ENCODE data around the gene TSHZ2. TPM values are rescaled to one million over a fixed set of nuclear protein-coding genes. Genes with fewer than 3 reads are reported as not detected.

The TSHZ2 gene
- total RNA-seq, 4 donors from 2014 or later = 4.0 to 57.8 (median 10.3) TPM

DNA sequence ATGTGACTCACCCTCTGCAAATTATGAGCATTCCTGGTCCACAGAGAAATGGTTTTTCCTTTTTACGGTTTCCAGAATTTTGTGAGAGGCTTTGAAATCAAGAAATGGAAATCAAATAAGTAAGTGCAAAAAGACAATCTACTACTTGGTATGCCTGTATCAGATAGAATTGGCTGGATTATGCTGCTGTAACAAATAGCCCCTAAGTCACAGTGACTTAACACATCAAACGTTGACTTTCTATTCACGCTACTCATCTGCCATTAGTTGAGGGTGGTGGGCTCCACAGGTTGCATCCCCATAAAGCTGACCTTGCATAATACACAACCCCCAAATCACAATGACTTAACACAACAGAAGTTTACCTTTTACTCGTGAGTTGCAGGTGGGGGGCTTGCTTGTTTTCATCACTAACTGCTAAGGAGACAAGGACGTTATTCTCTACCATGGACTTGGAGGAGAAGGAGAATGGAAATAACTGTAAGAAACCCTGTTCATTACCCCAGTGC lies 44.4 kb downstream of the TSHZ2 start:
- TF ChIP-seq, protein P1, sequence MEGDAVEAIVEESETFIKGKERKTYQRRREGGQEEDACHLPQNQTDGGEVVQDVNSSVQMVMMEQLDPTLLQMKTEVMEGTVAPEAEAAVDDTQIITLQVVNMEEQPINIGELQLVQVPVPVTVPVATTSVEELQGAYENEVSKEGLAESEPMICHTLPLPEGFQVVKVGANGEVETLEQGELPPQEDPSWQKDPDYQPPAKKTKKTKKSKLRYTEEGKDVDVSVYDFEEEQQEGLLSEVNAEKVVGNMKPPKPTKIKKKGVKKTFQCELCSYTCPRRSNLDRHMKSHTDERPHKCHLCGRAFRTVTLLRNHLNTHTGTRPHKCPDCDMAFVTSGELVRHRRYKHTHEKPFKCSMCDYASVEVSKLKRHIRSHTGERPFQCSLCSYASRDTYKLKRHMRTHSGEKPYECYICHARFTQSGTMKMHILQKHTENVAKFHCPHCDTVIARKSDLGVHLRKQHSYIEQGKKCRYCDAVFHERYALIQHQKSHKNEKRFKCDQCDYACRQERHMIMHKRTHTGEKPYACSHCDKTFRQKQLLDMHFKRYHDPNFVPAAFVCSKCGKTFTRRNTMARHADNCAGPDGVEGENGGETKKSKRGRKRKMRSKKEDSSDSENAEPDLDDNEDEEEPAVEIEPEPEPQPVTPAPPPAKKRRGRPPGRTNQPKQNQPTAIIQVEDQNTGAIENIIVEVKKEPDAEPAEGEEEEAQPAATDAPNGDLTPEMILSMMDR (IDR thresholded peaks at IDR 0.05) = no peak
- TF ChIP-seq POLR2A (IDR thresholded peaks at IDR 0.05) = no peak
- H3K4me1 ChIP-seq = no peaks in the 10 kb centered on the region

DNA sequence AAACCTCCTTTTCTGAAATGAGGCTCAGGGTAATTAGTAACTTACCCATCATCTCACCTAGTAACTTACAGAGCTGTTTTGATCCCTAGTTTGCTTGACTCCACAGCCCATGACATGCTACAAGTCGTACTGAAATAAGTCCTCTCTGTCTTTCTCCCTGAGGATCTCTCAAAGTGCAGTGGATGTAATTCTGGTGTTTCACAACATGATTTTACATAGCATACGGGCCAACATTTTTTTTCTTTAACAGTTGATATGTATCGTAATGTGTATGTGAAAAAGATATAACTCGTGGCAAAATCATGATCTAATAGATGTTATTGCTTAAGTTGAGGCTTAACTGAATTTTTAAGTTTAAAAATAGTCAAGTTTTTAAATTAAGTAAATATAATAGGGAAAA lies 45.0 kb downstream of the TSHZ2 start:
- H3K36me3 ChIP-seq = no peaks in the 10 kb centered on the region
- H3K9me3 ChIP-seq = no peaks in the 10 kb centered on the region
- no peaks in the 10 kb centered on the region for H3K4me1 ChIP-seq
- no peak for DNase-seq
- no peaks in the 10 kb centered on the region for H3K27me3 ChIP-seq
- H3K27ac ChIP-seq = no peak overlapping the region
- no peak overlapping the region for H3K4me3 ChIP-seq
- TF ChIP-seq, protein P1 (IDR thresholded peaks at IDR 0.05) = no peak
- no peak for TF ChIP-seq POLR2A (IDR thresholded peaks at IDR 0.05)

More for the DNA sequence above, 44.4 kb downstream of the TSHZ2 start:
- no peak for DNase-seq
- Histone ChIP-seq H3K4me3 (no peak overlapping the region), H3K27ac (no peak overlapping the region), H3K9me3 (no peaks in the 10 kb centered on the region), H3K36me3 (no peaks in the 10 kb centered on the region), H3K27me3 (no peaks in the 10 kb centered on the region)

DNA sequence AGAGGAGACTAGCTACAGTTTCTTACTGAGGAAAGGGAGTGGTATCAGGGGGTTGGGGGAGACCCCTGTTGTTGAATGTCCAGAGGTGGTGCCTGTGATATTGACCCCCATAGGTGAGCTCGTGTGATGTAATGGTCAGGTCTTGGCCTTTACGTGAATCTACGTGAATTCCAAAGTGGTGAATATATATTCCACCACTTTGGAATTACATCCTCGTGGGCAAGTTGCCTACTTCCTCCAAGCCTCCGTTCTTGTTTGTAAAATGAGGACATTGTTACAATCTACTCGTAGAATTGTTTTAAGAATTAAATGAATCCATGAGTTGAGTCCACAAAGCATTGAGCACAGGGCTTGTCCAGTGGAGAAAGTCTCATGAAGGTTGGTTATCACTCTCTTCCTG lies 47.3 kb downstream of the TSHZ2 start:
- Histone ChIP-seq H3K27ac (no peak overlapping the region), H3K4me1 (no peaks in the 10 kb centered on the region)
- no peak for DNase-seq

DNA sequence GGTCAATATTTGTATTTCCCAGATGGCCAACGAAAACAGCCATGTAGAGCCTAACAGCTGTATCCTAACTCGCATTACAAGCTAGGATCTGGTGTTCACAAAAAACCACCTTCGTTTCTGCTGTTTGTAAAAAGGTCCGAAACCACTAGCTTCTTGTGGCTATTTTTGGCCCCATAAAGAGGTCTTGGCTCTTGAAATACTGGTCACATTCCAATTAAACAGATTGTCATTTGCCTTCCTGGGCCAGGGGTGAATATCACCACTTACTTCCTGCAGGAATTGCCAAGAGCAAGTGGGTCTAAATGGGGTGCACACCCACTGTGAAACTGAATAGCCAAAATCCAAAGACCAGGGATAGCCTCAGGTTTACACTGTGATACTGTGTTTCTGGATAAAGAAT lies 48.2 kb downstream of the TSHZ2 start:
- no peak for DNase-seq
- no peaks in the 10 kb centered on the region for H3K27me3 ChIP-seq
- no peak overlapping the region for H3K27ac ChIP-seq
- no peaks in the 10 kb centered on the region for H3K4me1 ChIP-seq
- no peaks in the 10 kb centered on the region for H3K36me3 ChIP-seq
- TF ChIP-seq, protein P1 (IDR thresholded peaks at IDR 0.05) = no peak
- no peak for TF ChIP-seq POLR2A (IDR thresholded peaks at IDR 0.05)
- H3K4me3 ChIP-seq = no peak overlapping the region
- no peaks in the 10 kb centered on the region for H3K9me3 ChIP-seq

More for the DNA sequence above, 47.3 kb downstream of the TSHZ2 start:
- TF ChIP-seq, protein P1 (IDR thresholded peaks at IDR 0.05) = no peak
- no peak for TF ChIP-seq POLR2A (IDR thresholded peaks at IDR 0.05)
- Histone ChIP-seq H3K4me3 (no peak overlapping the region), H3K36me3 (no peaks in the 10 kb centered on the region), H3K27me3 (no peaks in the 10 kb centered on the region), H3K9me3 (no peaks in the 10 kb centered on the region)

DNA sequence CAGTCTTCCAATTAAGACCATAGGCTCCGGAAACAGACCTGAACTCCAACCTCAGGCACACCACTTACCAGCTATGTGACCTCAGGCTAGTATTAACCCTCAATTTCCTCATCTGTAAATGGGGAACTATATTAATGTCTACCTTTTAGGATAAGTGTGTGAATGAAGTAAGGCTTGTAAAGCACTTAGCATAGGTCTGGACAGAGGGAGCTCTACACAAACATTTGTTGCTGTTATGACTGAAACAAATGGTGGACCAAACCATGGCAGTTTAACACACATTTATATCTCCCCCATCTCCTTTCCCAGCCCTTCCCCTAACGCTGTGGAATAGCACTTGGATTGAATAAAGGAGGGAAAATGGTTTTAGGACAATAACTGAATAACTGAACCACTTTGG lies 48.7 kb downstream of the TSHZ2 start:
- TF ChIP-seq, protein P1 (IDR thresholded peaks at IDR 0.05) = no peak
- no peak for TF ChIP-seq POLR2A (IDR thresholded peaks at IDR 0.05)
- Histone ChIP-seq H3K9me3 (no peaks in the 10 kb centered on the region), H3K27me3 (no peaks in the 10 kb centered on the region), H3K36me3 (no peaks in the 10 kb centered on the region), H3K27ac (no peak overlapping the region), H3K4me1 (no peaks in the 10 kb centered on the region), H3K4me3 (no peak overlapping the region)
- DNase-seq = no peak

DNA sequence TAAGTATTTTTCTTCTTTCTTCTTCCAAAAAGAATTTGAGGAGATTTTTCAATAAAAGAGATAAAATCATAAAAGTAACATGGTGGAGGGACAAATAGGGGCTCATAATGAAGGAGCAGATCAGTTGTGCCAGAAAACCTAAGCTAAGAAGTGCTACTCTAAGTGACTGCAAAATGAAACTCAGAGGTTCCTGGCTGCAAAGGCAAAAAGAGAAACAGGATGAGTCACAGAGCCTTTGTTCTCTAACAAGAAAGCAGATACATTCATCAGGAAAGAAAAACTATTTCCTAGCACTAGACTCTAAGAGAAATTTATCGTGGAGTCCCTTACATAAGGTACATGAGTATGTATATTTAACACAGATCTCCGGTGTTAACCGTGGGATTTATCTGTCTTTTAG lies 49.8 kb downstream of the TSHZ2 start:
- Histone ChIP-seq H3K27ac (no peak overlapping the region), H3K4me1 (no peaks in the 10 kb centered on the region), H3K36me3 (no peaks in the 10 kb centered on the region), H3K4me3 (no peak overlapping the region), H3K27me3 (no peaks in the 10 kb centered on the region), H3K9me3 (no peaks in the 10 kb centered on the region)
- TF ChIP-seq POLR2A (IDR thresholded peaks at IDR 0.05) = no peak
- TF ChIP-seq, protein P1 (IDR thresholded peaks at IDR 0.05) = no peak
- no peak for DNase-seq
